Loucy (cell line): ENCODE measurements around the gene POMT2.

Experiments
- EZH2phosphoT487 ChIP-seq: fragments of 200-600 bp; IDR thresholded peaks from 2 replicates; pipeline ENCODE4 v1.6.1; 2018; ENCODE audit warnings: antibody characterized with exemption, mild to moderate bottlenecking, moderate library complexity, borderline replicate concordance
- TF ChIP-seq, protein P1 (sequence below): fragments of 200-600 bp; sonication (generic); conservative IDR thresholded peaks from 2 replicates; pipeline ENCODE4 v1.5.1; 2014; ENCODE audit warnings: mild to moderate bottlenecking, antibody characterized with exemption, low read length

DNA sequence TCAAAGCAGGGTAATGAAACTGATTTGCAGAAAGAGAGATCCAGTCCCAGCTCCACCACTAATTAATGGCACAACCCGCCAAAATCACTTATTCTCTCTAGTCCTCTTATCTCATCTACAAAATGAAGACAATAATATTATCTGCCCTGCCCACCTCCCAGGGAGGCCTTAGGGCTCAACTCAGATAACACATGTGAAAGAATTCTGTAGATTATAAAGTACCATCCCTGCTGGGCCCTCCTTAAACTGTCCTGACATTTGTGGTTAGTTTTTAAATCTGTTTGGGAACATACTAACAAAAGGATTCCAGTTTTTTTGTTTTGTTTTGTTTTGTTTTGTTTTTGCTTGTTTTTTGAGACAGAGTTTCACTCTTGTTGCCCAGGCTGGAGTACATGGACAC lies 7.3 kb downstream of the POMT2 start:
- TF ChIP-seq, protein P1, sequence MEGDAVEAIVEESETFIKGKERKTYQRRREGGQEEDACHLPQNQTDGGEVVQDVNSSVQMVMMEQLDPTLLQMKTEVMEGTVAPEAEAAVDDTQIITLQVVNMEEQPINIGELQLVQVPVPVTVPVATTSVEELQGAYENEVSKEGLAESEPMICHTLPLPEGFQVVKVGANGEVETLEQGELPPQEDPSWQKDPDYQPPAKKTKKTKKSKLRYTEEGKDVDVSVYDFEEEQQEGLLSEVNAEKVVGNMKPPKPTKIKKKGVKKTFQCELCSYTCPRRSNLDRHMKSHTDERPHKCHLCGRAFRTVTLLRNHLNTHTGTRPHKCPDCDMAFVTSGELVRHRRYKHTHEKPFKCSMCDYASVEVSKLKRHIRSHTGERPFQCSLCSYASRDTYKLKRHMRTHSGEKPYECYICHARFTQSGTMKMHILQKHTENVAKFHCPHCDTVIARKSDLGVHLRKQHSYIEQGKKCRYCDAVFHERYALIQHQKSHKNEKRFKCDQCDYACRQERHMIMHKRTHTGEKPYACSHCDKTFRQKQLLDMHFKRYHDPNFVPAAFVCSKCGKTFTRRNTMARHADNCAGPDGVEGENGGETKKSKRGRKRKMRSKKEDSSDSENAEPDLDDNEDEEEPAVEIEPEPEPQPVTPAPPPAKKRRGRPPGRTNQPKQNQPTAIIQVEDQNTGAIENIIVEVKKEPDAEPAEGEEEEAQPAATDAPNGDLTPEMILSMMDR: no peak
- TF ChIP-seq EZH2phosphoT487: no peak
